ENCODE measurements around the gene NTNG1. TPM values are rescaled to one million over a fixed set of nuclear protein-coding genes. Genes with fewer than 3 reads are reported as not detected.

Gene NTNG1
- total and polyA plus RNA-seq, 2 of the 13 experiments (the other 11 are each of a cell fraction or from before 2014, with no cell fraction given), result not detected

DNA sequence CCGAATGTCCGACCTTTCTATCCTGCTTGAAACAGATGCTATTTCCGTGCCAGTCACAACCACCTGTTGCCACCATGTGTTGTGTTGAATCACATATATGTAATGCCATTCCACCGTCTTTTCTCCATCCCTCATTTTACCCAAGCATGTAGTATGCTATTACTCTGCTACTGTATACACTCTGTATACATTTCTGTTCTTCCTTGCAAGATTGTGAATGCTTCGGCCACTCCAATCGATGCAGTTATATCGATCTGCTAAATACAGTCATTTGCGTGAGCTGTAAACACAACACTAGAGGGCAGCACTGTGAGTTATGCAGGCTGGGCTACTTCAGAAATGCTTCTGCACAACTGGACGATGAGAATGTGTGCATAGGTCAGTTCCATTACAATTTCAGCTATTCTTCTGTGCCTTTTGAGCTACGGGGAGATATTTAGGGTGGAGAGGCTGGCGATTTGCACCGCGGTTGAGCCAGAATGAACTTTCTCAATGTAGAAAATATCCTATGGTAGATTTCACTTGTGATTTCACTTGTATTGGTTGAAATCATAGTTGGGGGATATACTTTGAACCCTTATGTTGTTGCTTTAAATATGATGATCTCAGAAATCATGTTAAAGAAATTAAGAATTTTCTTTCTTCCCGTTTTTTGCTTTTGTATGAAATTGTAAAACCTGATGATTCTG lies 289.8 kb downstream of the NTNG1 start (continued):
- TF ChIP-seq, protein P1, sequence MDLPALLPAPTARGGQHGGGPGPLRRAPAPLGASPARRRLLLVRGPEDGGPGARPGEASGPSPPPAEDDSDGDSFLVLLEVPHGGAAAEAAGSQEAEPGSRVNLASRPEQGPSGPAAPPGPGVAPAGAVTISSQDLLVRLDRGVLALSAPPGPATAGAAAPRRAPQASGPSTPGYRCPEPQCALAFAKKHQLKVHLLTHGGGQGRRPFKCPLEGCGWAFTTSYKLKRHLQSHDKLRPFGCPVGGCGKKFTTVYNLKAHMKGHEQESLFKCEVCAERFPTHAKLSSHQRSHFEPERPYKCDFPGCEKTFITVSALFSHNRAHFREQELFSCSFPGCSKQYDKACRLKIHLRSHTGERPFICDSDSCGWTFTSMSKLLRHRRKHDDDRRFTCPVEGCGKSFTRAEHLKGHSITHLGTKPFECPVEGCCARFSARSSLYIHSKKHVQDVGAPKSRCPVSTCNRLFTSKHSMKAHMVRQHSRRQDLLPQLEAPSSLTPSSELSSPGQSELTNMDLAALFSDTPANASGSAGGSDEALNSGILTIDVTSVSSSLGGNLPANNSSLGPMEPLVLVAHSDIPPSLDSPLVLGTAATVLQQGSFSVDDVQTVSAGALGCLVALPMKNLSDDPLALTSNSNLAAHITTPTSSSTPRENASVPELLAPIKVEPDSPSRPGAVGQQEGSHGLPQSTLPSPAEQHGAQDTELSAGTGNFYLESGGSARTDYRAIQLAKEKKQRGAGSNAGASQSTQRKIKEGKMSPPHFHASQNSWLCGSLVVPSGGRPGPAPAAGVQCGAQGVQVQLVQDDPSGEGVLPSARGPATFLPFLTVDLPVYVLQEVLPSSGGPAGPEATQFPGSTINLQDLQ (CRISPR knock-in tag; IDR thresholded peaks at IDR 0.05), result no peak
- TF ChIP-seq TBP (CRISPR knock-in tag; IDR thresholded peaks at IDR 0.05) (no peak), RBAK (CRISPR knock-in tag; IDR thresholded peaks at IDR 0.05) (no peak), ZFP90 (CRISPR knock-in tag; IDR thresholded peaks at IDR 0.05; ENCODE audit: borderline replicate concordance) (no peak), ZFP62 (CRISPR knock-in tag; IDR thresholded peaks at IDR 0.05) (no peak), ZNF33B (CRISPR knock-in tag; IDR thresholded peaks at IDR 0.05) (no peak), U2AF1 (optimal IDR thresholded peaks at IDR 0.05; ENCODE audit: low read depth, low read length) (no peak), PHF20 (CRISPR knock-in tag; IDR thresholded peaks at IDR 0.05) (no peak), RAD51 (IDR thresholded peaks at IDR 0.05; ENCODE audit: borderline replicate concordance) (no peak), ZNF235 (CRISPR knock-in tag; IDR thresholded peaks at IDR 0.05; ENCODE audit: borderline replicate concordance) (no peak)
- TF ChIP-seq, protein P2, sequence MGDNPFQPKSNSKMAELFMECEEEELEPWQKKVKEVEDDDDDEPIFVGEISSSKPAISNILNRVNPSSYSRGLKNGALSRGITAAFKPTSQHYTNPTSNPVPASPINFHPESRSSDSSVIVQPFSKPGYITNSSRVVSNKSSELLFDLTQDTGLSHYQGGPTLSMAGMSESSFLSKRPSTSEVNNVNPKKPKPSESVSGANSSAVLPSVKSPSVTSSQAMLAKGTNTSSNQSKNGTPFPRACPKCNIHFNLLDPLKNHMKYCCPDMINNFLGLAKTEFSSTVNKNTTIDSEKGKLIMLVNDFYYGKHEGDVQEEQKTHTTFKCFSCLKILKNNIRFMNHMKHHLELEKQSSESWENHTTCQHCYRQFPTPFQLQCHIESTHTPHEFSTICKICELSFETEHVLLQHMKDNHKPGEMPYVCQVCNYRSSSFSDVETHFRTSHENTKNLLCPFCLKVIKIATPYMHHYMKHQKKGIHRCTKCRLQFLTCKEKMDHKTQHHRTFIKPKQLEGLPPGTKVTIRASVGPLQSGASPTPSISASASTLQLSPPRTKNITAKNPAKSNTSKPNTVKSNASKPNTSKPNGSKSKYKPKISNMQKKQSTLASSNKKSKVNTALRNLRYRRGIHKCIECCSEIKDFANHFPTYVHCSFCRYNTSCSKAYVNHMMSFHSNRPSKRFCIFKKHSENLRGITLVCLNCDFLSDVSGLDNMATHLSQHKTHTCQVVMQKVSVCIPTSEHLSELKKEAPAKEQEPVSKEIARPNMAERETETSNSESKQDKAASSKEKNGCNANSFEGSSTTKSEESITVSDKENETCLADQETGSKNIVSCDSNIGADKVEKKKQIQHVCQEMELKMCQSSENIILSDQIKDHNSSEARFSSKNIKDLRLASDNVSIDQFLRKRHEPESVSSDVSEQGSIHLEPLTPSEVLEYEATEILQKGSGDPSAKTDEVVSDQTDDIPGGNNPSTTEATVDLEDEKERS (CRISPR knock-in tag; IDR thresholded peaks at IDR 0.05), result no peak
- TF ChIP-seq, protein P3, sequence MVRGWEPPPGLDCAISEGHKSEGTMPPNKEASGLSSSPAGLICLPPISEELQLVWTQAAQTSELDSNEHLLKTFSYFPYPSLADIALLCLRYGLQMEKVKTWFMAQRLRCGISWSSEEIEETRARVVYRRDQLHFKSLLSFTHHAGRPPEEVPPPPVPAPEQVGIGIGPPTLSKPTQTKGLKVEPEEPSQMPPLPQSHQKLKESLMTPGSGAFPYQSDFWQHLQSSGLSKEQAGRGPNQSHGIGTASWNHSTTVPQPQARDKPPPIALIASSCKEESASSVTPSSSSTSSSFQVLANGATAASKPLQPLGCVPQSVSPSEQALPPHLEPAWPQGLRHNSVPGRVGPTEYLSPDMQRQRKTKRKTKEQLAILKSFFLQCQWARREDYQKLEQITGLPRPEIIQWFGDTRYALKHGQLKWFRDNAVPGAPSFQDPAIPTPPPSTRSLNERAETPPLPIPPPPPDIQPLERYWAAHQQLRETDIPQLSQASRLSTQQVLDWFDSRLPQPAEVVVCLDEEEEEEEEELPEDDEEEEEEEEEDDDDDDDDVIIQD (CRISPR knock-in tag; IDR thresholded peaks at IDR 0.05; ENCODE audit: low read depth), result no peak
- TF ChIP-seq, protein P4, sequence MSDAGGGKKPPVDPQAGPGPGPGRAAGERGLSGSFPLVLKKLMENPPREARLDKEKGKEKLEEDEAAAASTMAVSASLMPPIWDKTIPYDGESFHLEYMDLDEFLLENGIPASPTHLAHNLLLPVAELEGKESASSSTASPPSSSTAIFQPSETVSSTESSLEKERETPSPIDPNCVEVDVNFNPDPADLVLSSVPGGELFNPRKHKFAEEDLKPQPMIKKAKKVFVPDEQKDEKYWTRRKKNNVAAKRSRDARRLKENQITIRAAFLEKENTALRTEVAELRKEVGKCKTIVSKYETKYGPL (CRISPR knock-in tag; IDR thresholded peaks at IDR 0.05), result no peak
- TF ChIP-seq, protein P5, sequence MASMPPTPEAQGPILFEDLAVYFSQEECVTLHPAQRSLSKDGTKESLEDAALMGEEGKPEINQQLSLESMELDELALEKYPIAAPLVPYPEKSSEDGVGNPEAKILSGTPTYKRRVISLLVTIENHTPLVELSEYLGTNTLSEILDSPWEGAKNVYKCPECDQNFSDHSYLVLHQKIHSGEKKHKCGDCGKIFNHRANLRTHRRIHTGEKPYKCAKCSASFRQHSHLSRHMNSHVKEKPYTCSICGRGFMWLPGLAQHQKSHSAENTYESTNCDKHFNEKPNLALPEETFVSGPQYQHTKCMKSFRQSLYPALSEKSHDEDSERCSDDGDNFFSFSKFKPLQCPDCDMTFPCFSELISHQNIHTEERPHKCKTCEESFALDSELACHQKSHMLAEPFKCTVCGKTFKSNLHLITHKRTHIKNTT (CRISPR knock-in tag; IDR thresholded peaks at IDR 0.05), result no peak
- TF ChIP-seq, protein P6, sequence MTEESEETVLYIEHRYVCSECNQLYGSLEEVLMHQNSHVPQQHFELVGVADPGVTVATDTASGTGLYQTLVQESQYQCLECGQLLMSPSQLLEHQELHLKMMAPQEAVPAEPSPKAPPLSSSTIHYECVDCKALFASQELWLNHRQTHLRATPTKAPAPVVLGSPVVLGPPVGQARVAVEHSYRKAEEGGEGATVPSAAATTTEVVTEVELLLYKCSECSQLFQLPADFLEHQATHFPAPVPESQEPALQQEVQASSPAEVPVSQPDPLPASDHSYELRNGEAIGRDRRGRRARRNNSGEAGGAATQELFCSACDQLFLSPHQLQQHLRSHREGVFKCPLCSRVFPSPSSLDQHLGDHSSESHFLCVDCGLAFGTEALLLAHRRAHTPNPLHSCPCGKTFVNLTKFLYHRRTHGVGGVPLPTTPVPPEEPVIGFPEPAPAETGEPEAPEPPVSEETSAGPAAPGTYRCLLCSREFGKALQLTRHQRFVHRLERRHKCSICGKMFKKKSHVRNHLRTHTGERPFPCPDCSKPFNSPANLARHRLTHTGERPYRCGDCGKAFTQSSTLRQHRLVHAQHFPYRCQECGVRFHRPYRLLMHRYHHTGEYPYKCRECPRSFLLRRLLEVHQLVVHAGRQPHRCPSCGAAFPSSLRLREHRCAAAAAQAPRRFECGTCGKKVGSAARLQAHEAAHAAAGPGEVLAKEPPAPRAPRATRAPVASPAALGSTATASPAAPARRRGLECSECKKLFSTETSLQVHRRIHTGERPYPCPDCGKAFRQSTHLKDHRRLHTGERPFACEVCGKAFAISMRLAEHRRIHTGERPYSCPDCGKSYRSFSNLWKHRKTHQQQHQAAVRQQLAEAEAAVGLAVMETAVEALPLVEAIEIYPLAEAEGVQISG (CRISPR knock-in tag; IDR thresholded peaks at IDR 0.05), result peak; percentile 29; the same call in 1 of the 2 replicates
